ENCODE data around the gene ZKSCAN5. TPM values are rescaled to one million over a fixed set of nuclear protein-coding genes. Genes with fewer than 3 reads are reported as not detected.

The ZKSCAN5 gene
- polyA plus RNA-seq, 1 donor (not counting 4 experiments of a cell fraction or from before 2014, with no cell fraction given), result 8.4 TPM

GRCh38 chr7:99553039-99553438 is 48.6 kb downstream of the ZKSCAN5 start:
- DNase-seq (ENCODE audit: low read depth, low spot score) (no peak), FAIRE-seq (no peak)
- Histone ChIP-seq H3K27me3 (ENCODE audit: control insufficient read depth, extremely low read depth, insufficient read depth, low read length) (no peaks in the 10 kb centered on the region), H3K4me2 (ENCODE audit: control insufficient read depth, extremely low read depth, insufficient read depth, low read depth, low read length) (no peak overlapping the region), H4K20me1 (ENCODE audit: control insufficient read depth, extremely low read depth, insufficient read depth, low read length) (no peaks in the 10 kb centered on the region), H3K9me1 (ENCODE audit: control insufficient read depth, extremely low read depth, insufficient read depth, low read length) (no peaks in the 10 kb centered on the region), H3K9ac (ENCODE audit: control insufficient read depth, extremely low read depth, insufficient read depth, low read length) (no peak overlapping the region), H3K27ac (ENCODE audit: control insufficient read depth, insufficient read depth, low read length) (no peak overlapping the region), H3K79me2 (ENCODE audit: control insufficient read depth, insufficient read depth, low read length) (peaks cover 25% of the 10 kb centered on the region), H2AFZ (ENCODE audit: control insufficient read depth, low read length) (no peak overlapping the region), H3K36me3 (ENCODE audit: control insufficient read depth in 2 of 2, extremely low read depth in 1 of 2, insufficient read depth in 2 of 2, low read length in 2 of 2) (peaks cover 1 to 12% of the 10 kb centered on the region in 2 experiments), H3K4me3 (ENCODE audit: control insufficient read depth in 2 of 3, extremely low read depth in 1 of 3, insufficient read depth in 2 of 3, low read depth in 1 of 3, low read length in 3 of 3) (no peak overlapping the region), H3K4me1 (ENCODE audit: control insufficient read depth, extremely low read depth, insufficient read depth, low read length) (peaks cover 13% of the 10 kb centered on the region), H3K9me3 (ENCODE audit: control insufficient read depth, low read depth, low read length) (no peaks in the 10 kb centered on the region)
- dilution Hi-C loops (cut with MboI; ENCODE audit: extremely low pct_ligation_motif_present, low sequenced_read_pairs), result no loop called here
- TF ChIP-seq EZH2 (IDR thresholded peaks at IDR 0.05; ENCODE audit: low read length) (no peak), CTCF (optimal IDR thresholded peaks at IDR 0.05 in 1 of 3, IDR thresholded peaks at IDR 0.05 in 1 of 3, conservative IDR thresholded peaks at IDR 0.05 in 1 of 3; ENCODE audit: extremely low read depth in 1 of 3, insufficient read depth in 2 of 3, low read length in 3 of 3) (no peak)

GRCh38 chr7:99554939-99555338 is 50.5 kb downstream of the ZKSCAN5 start:
- FAIRE-seq (no peak), DNase-seq (ENCODE audit: low read depth, low spot score) (no peak)
- peaks cover 42% of the 10 kb centered on the region for H3K79me2 ChIP-seq (ENCODE audit: control insufficient read depth, insufficient read depth, low read length)
- peaks cover 1 to 12% of the 10 kb centered on the region in 2 experiments for H3K36me3 ChIP-seq (ENCODE audit: control insufficient read depth in 2 of 2, extremely low read depth in 1 of 2, insufficient read depth in 2 of 2, low read length in 2 of 2)
- no peak overlapping the region for H3K4me3 ChIP-seq (ENCODE audit: control insufficient read depth in 2 of 3, extremely low read depth in 1 of 3, insufficient read depth in 2 of 3, low read depth in 1 of 3, low read length in 3 of 3)
- H2AFZ ChIP-seq (ENCODE audit: control insufficient read depth, low read length), result no peak overlapping the region
- H3K27me3 ChIP-seq (ENCODE audit: control insufficient read depth, extremely low read depth, insufficient read depth, low read length), result no peaks in the 10 kb centered on the region
- no peaks in the 10 kb centered on the region for H3K9me3 ChIP-seq (ENCODE audit: control insufficient read depth, low read depth, low read length)
- H3K27ac ChIP-seq (ENCODE audit: control insufficient read depth, insufficient read depth, low read length), result no peak overlapping the region
- H3K4me2 ChIP-seq (ENCODE audit: control insufficient read depth, extremely low read depth, insufficient read depth, low read depth, low read length), result no peak overlapping the region
- no peak overlapping the region for H3K9ac ChIP-seq (ENCODE audit: control insufficient read depth, extremely low read depth, insufficient read depth, low read length)
- no peak for TF ChIP-seq CTCF (optimal IDR thresholded peaks at IDR 0.05 in 1 of 3, IDR thresholded peaks at IDR 0.05 in 1 of 3, conservative IDR thresholded peaks at IDR 0.05 in 1 of 3; ENCODE audit: extremely low read depth in 1 of 3, insufficient read depth in 2 of 3, low read length in 3 of 3)
- TF ChIP-seq EZH2 (IDR thresholded peaks at IDR 0.05; ENCODE audit: low read length), result no peak
- dilution Hi-C loops (cut with MboI; ENCODE audit: extremely low pct_ligation_motif_present, low sequenced_read_pairs), result no loop called here
- peaks cover 17% of the 10 kb centered on the region for H3K4me1 ChIP-seq (ENCODE audit: control insufficient read depth, extremely low read depth, insufficient read depth, low read length)
- no peaks in the 10 kb centered on the region for H3K9me1 ChIP-seq (ENCODE audit: control insufficient read depth, extremely low read depth, insufficient read depth, low read length)
- no peaks in the 10 kb centered on the region for H4K20me1 ChIP-seq (ENCODE audit: control insufficient read depth, extremely low read depth, insufficient read depth, low read length)
